Thyroid gland (tissue), 4 donors: ENCODE data around the gene TOLLIP.

Source experiments
- POLR2A ChIP-seq, 2 donors: fragments of 450-650 bp; IDR thresholded peaks; one replicate each; pipeline ENCODE4 v1.6.1; 2017; ENCODE audit warnings: antibody characterized with exemption in 2 of 2, mild to moderate bottlenecking in 2 of 2, moderate library complexity in 1 of 2
- TF ChIP-seq, protein P1 (sequence below), 6 experiments: fragments of 200-600 bp in 3 of 6; fragments of 450-650 bp in 3 of 6; sonication (generic) in 3 of 6; IDR thresholded peaks; one replicate each; pipeline ENCODE4 v1.5.1; 2016 to 2019; ENCODE audit warnings: antibody characterized with exemption in 6 of 6, mild to moderate bottlenecking in 2 of 6, inconsistent platforms in 1 of 6, moderate library complexity in 1 of 6

GRCh38 chr11:1283091-1283511, 26.3 kb downstream of the TOLLIP start:
- TF ChIP-seq, protein P1, sequence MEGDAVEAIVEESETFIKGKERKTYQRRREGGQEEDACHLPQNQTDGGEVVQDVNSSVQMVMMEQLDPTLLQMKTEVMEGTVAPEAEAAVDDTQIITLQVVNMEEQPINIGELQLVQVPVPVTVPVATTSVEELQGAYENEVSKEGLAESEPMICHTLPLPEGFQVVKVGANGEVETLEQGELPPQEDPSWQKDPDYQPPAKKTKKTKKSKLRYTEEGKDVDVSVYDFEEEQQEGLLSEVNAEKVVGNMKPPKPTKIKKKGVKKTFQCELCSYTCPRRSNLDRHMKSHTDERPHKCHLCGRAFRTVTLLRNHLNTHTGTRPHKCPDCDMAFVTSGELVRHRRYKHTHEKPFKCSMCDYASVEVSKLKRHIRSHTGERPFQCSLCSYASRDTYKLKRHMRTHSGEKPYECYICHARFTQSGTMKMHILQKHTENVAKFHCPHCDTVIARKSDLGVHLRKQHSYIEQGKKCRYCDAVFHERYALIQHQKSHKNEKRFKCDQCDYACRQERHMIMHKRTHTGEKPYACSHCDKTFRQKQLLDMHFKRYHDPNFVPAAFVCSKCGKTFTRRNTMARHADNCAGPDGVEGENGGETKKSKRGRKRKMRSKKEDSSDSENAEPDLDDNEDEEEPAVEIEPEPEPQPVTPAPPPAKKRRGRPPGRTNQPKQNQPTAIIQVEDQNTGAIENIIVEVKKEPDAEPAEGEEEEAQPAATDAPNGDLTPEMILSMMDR (IDR thresholded peaks at IDR 0.05) = no peak
- TF ChIP-seq POLR2A (IDR thresholded peaks at IDR 0.05) = no peak
